ENCODE data around the gene ZNF862.

GRCh38 chr7:149811831-149812490 lies 26.2 kb upstream of the ZNF862 start:
- TF ChIP-seq CTCF (conservative IDR thresholded peaks at IDR 0.05; ENCODE audit: low read length), result no peak
- no peak for TF ChIP-seq EZH2phosphoT487 (IDR thresholded peaks at IDR 0.05; ENCODE audit: borderline replicate concordance, low read depth, low read length)
